IMR-90 (cell line): ENCODE data around the gene CTAGE9. TPM values are rescaled to one million over a fixed set of nuclear protein-coding genes. Genes with fewer than 3 reads are reported as not detected.
"Not testable (repeated sequence)": the region's sequence is repeated elsewhere in the genome, so short reads cannot be mapped to it uniquely, and the experiment has no call there.

Experiments
- ATAC-seq: fragments of 200-7000 bp; cut with Tn5 transposase; 2 replicates; pipeline ENCODE4 v1.9.1; 2020; ENCODE audit warnings: low read depth, mild to moderate bottlenecking, moderate library complexity
- BruUV-seq: library from RNA; stranded (reverse); fragments of 400-500 nt; replicated peaks from 2 replicates; lab custom pipeline; 2021; lab: Mats Ljungman, UMichigan
- CTCF ChIA-PET: fragments of 300-600 bp; formaldehyde crosslinking; extraction: SDS; loops from one replicate; lab custom pipeline; 2021; ENCODE audit warnings: antibody characterized with exemption; lab: Yijun Ruan, JAX
- POLR2A ChIA-PET: fragments of 300-600 bp; sonication (Branson Sonifier 250); formaldehyde crosslinking; loops from one replicate; lab custom pipeline; 2022; ENCODE audit warnings: antibody characterized with exemption; ENCODE audit not compliant: unreplicated experiment; lab: Charles Lee
- DNase-seq: peaks from one replicate; pipeline ENCODE4 v3.0.0; 2013
- H2AFZ ChIP-seq: replicated peaks from 2 replicates; pipeline ENCODE3; 2013; ENCODE audit warnings: low read length, mild to moderate bottlenecking; ENCODE audit not compliant: poor library complexity
- H2AK5ac ChIP-seq: 2 replicates; pipeline ENCODE4 v1.6.1; 2013; ENCODE audit warnings: low read depth, low read length, inconsistent platforms
- H2AK9ac ChIP-seq: replicated peaks from 2 replicates; pipeline ENCODE3; 2013; ENCODE audit warnings: mild to moderate bottlenecking, low read depth, low read length, moderate library complexity; ENCODE audit not compliant: poor library complexity
- H2BK120ac ChIP-seq: 2 replicates; pipeline ENCODE4 v1.6.1; 2013; ENCODE audit warnings: low read depth, low read length, inconsistent platforms
- H2BK15ac ChIP-seq: 3 replicates; pipeline ENCODE4 v1.6.1; 2013; ENCODE audit warnings: low read depth, low read length, inconsistent platforms
- H2BK20ac ChIP-seq: 2 replicates; pipeline ENCODE4 v1.6.1; 2013; ENCODE audit warnings: low read depth, mild to moderate bottlenecking, inconsistent platforms, low read length, moderate library complexity
- H2BK5ac ChIP-seq: 2 replicates; pipeline ENCODE4 v1.6.1; 2013; ENCODE audit warnings: mild to moderate bottlenecking, low read depth, low read length, inconsistent platforms; ENCODE audit not compliant: poor library complexity, severe bottlenecking
- H3K14ac ChIP-seq: replicated peaks from 2 replicates; pipeline ENCODE4 v1.6.1; 2013; ENCODE audit warnings: low read depth, low read length, inconsistent platforms
- H3K18ac ChIP-seq: 2 replicates; pipeline ENCODE4 v1.6.1; 2013; ENCODE audit warnings: low read depth, low read length, control low read depth
- H3K23ac ChIP-seq: 2 replicates; pipeline ENCODE4 v1.6.1; 2013; ENCODE audit warnings: low read depth, low read length, inconsistent platforms
- H3K27ac ChIP-seq: 2 replicates; pipeline ENCODE4 v1.5.1; 2013; ENCODE audit warnings: mild to moderate bottlenecking, control low read depth, low read length; ENCODE audit not compliant: insufficient read depth
- H3K27me3 ChIP-seq: 2 replicates; pipeline ENCODE4 v1.6.1; 2013; ENCODE audit warnings: low read length; ENCODE audit not compliant: control insufficient read depth, insufficient read depth
- H3K36me3 ChIP-seq: 2 replicates; pipeline ENCODE4 v1.6.1; 2013; ENCODE audit warnings: low read length, mixed read lengths; ENCODE audit not compliant: control insufficient read depth, insufficient read depth
- H3K4ac ChIP-seq: 2 replicates; pipeline ENCODE4 v1.6.1; 2013; ENCODE audit warnings: low read depth, low read length, inconsistent platforms
- H3K4me1 ChIP-seq: 2 replicates; pipeline ENCODE4 v1.6.1; 2013; ENCODE audit warnings: low read length, mixed read lengths; ENCODE audit not compliant: control insufficient read depth, insufficient read depth
- H3K4me2 ChIP-seq: 2 replicates; pipeline ENCODE4 v1.6.1; 2013; ENCODE audit warnings: low read depth, mild to moderate bottlenecking, control low read depth, low read length, moderate library complexity
- H3K4me3 ChIP-seq: 2 replicates; pipeline ENCODE4 v1.5.1; 2013; ENCODE audit warnings: low read depth, mild to moderate bottlenecking, control low read depth, low read length, moderate library complexity; ENCODE audit not compliant: insufficient read depth
- H3K56ac ChIP-seq: 2 replicates; pipeline ENCODE4 v1.6.1; 2013; ENCODE audit warnings: low read length, inconsistent platforms; ENCODE audit not compliant: insufficient read depth; ENCODE audit errors: extremely low read depth
- H3K79me1 ChIP-seq, 2 experiments: 2 replicates each; pipeline ENCODE4 v1.6.1; 2013; ENCODE audit warnings: low read length in 2 of 2, inconsistent platforms in 1 of 2, low read depth in 1 of 2
- H3K9ac ChIP-seq: 2 replicates; pipeline ENCODE4 v1.6.1; 2013; ENCODE audit warnings: low read depth, low read length, control low read depth
- H3K9me1 ChIP-seq: 2 replicates; pipeline ENCODE4 v1.6.1; 2013; ENCODE audit warnings: low read length, inconsistent platforms; ENCODE audit not compliant: insufficient read depth
- H3K9me3 ChIP-seq: 2 replicates; pipeline ENCODE4 v1.6.1; 2013; ENCODE audit warnings: low read length; ENCODE audit not compliant: control insufficient read depth, insufficient read depth
- H4K20me1 ChIP-seq: 2 replicates; pipeline ENCODE4 v1.6.1; 2013; ENCODE audit warnings: low read length, inconsistent platforms; ENCODE audit not compliant: insufficient read depth
- H4K5ac ChIP-seq: 2 replicates; pipeline ENCODE4 v1.6.1; 2013; ENCODE audit warnings: mild to moderate bottlenecking, low read depth, low read length, control low read depth
- H4K8ac ChIP-seq, 2 experiments: 2 replicates each; pipeline ENCODE4 v1.6.1; 2013; ENCODE audit warnings: low read depth in 2 of 2, low read length in 2 of 2, control low read depth in 1 of 2, inconsistent platforms in 1 of 2
- H4K91ac ChIP-seq: 2 replicates; pipeline ENCODE4 v1.6.1; 2013; ENCODE audit warnings: low read depth, low read length, inconsistent platforms; ENCODE audit not compliant: insufficient read depth
- WGBS, 2 experiments: methylation state at CpG; one replicate each; pipeline versions ENCODE4 v1.1.5 to v1.1.7; 2013; ENCODE audit warnings: missing lambda C conversion rate in 2 of 2; ENCODE audit not compliant: insufficient read length in 1 of 2; ENCODE audit errors: extremely low coverage in 2 of 2; 5-methylcytosine and 5-hydroxymethylcytosine counted together
- dilution Hi-C: fragments of 300-500 bp; cut with HindIII; formaldehyde crosslinking; loops from one replicate; pipeline ENCODE4 v1.14.3; 2018; ENCODE audit warnings: low sequenced_read_pairs; ENCODE audit not compliant: unreplicated experiment
- in situ Hi-C: fragments of 300-500 bp; cut with MboI; formaldehyde crosslinking; loops from 3 replicates; pipeline ENCODE4 v1.14.3; 2019; ENCODE audit warnings: low sequenced_read_pairs, inconsistent platforms, mixed read lengths
- intact Hi-C: fragments of 100-400 bp; cut with micrococcal nuclease; formaldehyde crosslinking; loops from 2 replicates; pipeline ENCODE4 v1.10.0; 2022
- polyA plus RNA-seq, 3 experiments: library from polyadenylated mRNA; depleted of rRNA; stranded (reverse); fragments of >200 nt; gene quantifications; 2 replicates each; pipeline ENCODE4 v1.2.3, GENCODE V29; 2012; ENCODE audit warnings: low replicate concordance in 1 of 3
- total RNA-seq: library from RNA; depleted of rRNA; stranded (reverse); fragments of >200 nt; gene quantifications from 2 replicates; pipeline ENCODE4 v1.2.3, GENCODE V29; 2012

Gene CTAGE9
- total and polyA plus RNA-seq, 2 of the 4 experiments (the other 2 are of a cell fraction), result not detected

- H4K20me1 ChIP-seq, H3K9me3 ChIP-seq, H3K27ac ChIP-seq, H3K36me3 ChIP-seq, BruUV-seq, ATAC-seq, H2BK120ac ChIP-seq, H3K18ac ChIP-seq, H2AK9ac ChIP-seq, H3K9ac ChIP-seq, H2BK20ac ChIP-seq, H3K79me1 ChIP-seq, H3K27me3 ChIP-seq, POLR2A ChIA-PET, H2AFZ ChIP-seq, DNase-seq, H3K4ac ChIP-seq, H3K14ac ChIP-seq, H3K4me2 ChIP-seq, H2BK5ac ChIP-seq, dilution Hi-C loops, H3K56ac ChIP-seq, H3K23ac ChIP-seq, CTCF ChIA-PET, H2BK15ac ChIP-seq, H4K8ac ChIP-seq, intact Hi-C loops, H3K4me1 ChIP-seq, H4K91ac ChIP-seq, H3K4me3 ChIP-seq, H2AK5ac ChIP-seq, H3K9me1 ChIP-seq, in situ Hi-C loops, H4K5ac ChIP-seq: not testable (repeated sequence)
- no CpG with 5 or more reads among the region's 6 CpGs for WGBS, 2 experiments
These were observed 4.8 kb upstream of the CTAGE9 start for GRCh38 chr6:131715567-131715966.

- BruUV-seq, H3K27ac ChIP-seq, dilution Hi-C loops, H2BK15ac ChIP-seq, H3K4me2 ChIP-seq, H3K27me3 ChIP-seq, H2BK20ac ChIP-seq, H3K4me3 ChIP-seq, H3K9me1 ChIP-seq, H3K9ac ChIP-seq, H4K5ac ChIP-seq, H2AK9ac ChIP-seq, CTCF ChIA-PET, H3K9me3 ChIP-seq, intact Hi-C loops, H3K4ac ChIP-seq, ATAC-seq, DNase-seq, H3K14ac ChIP-seq, H3K4me1 ChIP-seq, H4K91ac ChIP-seq, H4K20me1 ChIP-seq, H3K18ac ChIP-seq, H2AFZ ChIP-seq, H2BK5ac ChIP-seq, H3K56ac ChIP-seq, H3K23ac ChIP-seq, H2AK5ac ChIP-seq, POLR2A ChIA-PET, in situ Hi-C loops, H4K8ac ChIP-seq, H3K79me1 ChIP-seq, H3K36me3 ChIP-seq, H2BK120ac ChIP-seq: not testable (repeated sequence)
- WGBS, 2 experiments, result no CpG with 5 or more reads among the region's 2 CpGs
These were observed 6.9 kb downstream of the CTAGE9 start for GRCh38 chr6:131703905-131704304.
